AG10803 (cell line): Measurements from ENCODE around the gene HS2ST1.

Source experiments
- DNase-seq: peaks from one replicate; pipeline ENCODE4 v3.0.0; 2010; ENCODE audit warnings: low read depth
- H3K4me3 ChIP-seq: 2 replicates; pipeline ENCODE4 v1.5.1; 2011; ENCODE audit warnings: mild to moderate bottlenecking, low read length, control low read depth
- TF ChIP-seq, protein P1 (sequence below): conservative IDR thresholded peaks from 2 replicates; pipeline ENCODE4 v1.5.1; 2011; ENCODE audit warnings: mild to moderate bottlenecking, low read length, control low read depth, inconsistent platforms

The HS2ST1 gene

GRCh38 chr1:87051965-87052364 is 137.5 kb downstream of the HS2ST1 start:
- DNase-seq = no peak
- no peak overlapping the region for H3K4me3 ChIP-seq
- TF ChIP-seq, protein P1, sequence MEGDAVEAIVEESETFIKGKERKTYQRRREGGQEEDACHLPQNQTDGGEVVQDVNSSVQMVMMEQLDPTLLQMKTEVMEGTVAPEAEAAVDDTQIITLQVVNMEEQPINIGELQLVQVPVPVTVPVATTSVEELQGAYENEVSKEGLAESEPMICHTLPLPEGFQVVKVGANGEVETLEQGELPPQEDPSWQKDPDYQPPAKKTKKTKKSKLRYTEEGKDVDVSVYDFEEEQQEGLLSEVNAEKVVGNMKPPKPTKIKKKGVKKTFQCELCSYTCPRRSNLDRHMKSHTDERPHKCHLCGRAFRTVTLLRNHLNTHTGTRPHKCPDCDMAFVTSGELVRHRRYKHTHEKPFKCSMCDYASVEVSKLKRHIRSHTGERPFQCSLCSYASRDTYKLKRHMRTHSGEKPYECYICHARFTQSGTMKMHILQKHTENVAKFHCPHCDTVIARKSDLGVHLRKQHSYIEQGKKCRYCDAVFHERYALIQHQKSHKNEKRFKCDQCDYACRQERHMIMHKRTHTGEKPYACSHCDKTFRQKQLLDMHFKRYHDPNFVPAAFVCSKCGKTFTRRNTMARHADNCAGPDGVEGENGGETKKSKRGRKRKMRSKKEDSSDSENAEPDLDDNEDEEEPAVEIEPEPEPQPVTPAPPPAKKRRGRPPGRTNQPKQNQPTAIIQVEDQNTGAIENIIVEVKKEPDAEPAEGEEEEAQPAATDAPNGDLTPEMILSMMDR = no peak

DNA sequence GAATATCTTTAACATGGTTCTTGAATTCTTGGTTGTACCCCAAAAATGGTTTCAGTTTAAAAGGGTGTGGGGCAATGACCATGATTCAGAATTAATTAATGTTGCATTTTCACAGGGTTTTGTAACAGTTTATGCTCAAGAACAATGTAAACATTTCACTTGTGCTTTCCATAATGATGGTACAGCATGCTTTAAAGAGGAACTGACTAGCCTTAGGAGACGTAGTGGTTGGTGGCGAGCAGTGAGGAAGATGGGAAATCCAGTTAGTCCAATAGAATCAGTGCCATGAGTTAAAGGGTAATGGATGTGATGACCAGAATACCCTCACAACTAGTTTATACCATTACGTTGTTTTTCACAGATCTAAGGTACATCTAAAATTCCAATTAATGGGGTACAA is 138.0 kb downstream of the HS2ST1 start:
- DNase-seq = no peak
- TF ChIP-seq, protein P1 = no peak
- H3K4me3 ChIP-seq = no peak overlapping the region

- TF ChIP-seq, protein P1 = no peak
- no peak overlapping the region for H3K4me3 ChIP-seq
- DNase-seq = no peak
Observed at GRCh38 chr1:87052961-87053360, 138.5 kb downstream of the HS2ST1 start.

DNA sequence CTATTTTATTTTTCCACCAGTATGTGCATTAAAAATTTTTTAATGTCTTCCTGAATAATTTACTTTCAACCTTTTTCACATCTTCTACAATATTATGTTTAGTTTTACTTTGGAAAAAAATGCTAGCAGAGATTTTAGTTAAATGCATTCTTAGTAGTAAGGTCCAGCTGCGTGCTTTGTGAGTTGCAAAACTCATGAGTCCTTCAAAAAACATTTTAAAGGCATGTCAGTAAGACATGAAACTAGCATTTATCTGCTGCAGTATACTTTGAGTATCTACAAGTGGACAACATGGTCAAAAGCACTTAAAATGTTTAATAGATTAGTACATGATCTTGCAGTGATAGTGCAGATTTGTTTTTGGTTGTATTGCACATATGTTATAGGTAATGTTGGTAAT is 139.0 kb downstream of the HS2ST1 start:
- TF ChIP-seq, protein P1 = no peak
- DNase-seq = no peak
- H3K4me3 ChIP-seq = no peak overlapping the region

DNA sequence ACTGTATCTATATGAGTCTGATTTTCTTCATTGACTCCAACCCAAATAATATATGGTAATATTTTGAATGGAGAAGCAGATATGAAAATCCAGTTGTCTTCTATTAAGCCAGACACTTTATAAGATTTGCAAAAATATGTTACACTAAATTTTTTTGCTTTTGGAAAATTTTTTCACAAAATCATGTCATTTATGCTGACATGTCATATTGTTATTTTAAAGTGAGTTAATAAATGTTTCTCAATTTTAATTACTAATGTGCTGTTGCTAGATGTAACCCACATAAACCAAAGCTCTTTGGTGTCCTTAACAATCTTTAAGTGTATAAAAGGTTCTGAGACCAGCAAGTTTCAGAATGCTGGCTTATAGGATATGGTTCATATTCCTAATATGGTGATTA is 142.5 kb downstream of the HS2ST1 start:
- DNase-seq = no peak
- TF ChIP-seq, protein P1 = no peak
- H3K4me3 ChIP-seq = no peak overlapping the region

- TF ChIP-seq, protein P1 = no peak
- DNase-seq = peak; percentile 18
- H3K4me3 ChIP-seq = no peak overlapping the region
Observed at GRCh38 chr1:87058343-87058649, 143.9 kb downstream of the HS2ST1 start.

GRCh38 chr1:87061742-87062156 is 147.3 kb downstream of the HS2ST1 start:
- no peak overlapping the region for H3K4me3 ChIP-seq
- TF ChIP-seq, protein P1 = no peak
- peak; percentile 55 for DNase-seq
